Mammary epithelial cell (primary cell): Measurements from ENCODE around the gene TWF1.

Source experiments
- CTCF ChIP-seq, 2 donors: IDR thresholded peaks in 1 of 2; conservative IDR thresholded peaks in 1 of 2; 2 replicates each; pipeline ENCODE4 v1.5.1; 2011 to 2012; ENCODE audit warnings: inconsistent platforms in 2 of 2, low read length in 2 of 2, mild to moderate bottlenecking in 2 of 2, control low read depth in 1 of 2, low read depth in 1 of 2; ENCODE audit not compliant: insufficient read depth in 1 of 2; ENCODE audit errors: extremely low read depth in 1 of 2
- EZH2 ChIP-seq: IDR thresholded peaks from 2 replicates; pipeline ENCODE4 v1.6.1; 2012; ENCODE audit warnings: low read length, inconsistent platforms, borderline replicate concordance

DNA sequence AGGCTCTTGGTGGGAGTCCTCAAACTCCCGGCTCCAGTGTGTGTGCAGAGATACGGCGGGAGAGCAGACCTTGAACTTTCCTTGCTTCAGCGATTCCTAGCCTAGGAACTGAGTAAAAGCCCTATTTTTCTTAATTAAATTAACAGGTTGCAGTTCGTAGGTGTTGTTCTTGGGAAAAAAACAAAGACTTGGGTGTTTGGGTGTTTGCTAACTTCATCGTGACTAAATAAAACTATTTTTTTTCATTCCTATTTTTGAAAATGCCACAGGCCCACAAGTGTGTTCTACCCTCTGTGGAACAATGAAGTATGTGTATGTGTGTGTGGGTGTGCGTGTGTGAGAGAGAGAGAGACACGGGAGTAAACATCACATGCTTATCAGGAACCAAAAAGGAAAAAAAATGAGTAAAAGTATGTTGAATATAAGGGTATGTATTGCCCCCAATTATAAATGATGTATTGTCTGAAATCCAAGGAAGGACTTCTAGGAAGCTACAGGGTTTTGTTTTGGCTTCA, 30.4 kb upstream of the TWF1 start:
- TF ChIP-seq EZH2 (no peak), CTCF (conservative IDR thresholded peaks at IDR 0.05 in 1 of 2, IDR thresholded peaks at IDR 0.05 in 1 of 2; ENCODE audit: extremely low read depth in 1 of 2, insufficient read depth in 1 of 2, low read depth in 1 of 2, low read length in 2 of 2) (no peak)
